ENCODE measurements around the gene NMNAT2. TPM values are rescaled to one million over a fixed set of nuclear protein-coding genes. Genes with fewer than 3 reads are reported as not detected.

Gene NMNAT2
- total and polyA plus RNA-seq, 2 of the 8 experiments (the other 6 are each of a cell fraction or from before 2014, with no cell fraction given) = 6.5 to 20.9 TPM

DNA sequence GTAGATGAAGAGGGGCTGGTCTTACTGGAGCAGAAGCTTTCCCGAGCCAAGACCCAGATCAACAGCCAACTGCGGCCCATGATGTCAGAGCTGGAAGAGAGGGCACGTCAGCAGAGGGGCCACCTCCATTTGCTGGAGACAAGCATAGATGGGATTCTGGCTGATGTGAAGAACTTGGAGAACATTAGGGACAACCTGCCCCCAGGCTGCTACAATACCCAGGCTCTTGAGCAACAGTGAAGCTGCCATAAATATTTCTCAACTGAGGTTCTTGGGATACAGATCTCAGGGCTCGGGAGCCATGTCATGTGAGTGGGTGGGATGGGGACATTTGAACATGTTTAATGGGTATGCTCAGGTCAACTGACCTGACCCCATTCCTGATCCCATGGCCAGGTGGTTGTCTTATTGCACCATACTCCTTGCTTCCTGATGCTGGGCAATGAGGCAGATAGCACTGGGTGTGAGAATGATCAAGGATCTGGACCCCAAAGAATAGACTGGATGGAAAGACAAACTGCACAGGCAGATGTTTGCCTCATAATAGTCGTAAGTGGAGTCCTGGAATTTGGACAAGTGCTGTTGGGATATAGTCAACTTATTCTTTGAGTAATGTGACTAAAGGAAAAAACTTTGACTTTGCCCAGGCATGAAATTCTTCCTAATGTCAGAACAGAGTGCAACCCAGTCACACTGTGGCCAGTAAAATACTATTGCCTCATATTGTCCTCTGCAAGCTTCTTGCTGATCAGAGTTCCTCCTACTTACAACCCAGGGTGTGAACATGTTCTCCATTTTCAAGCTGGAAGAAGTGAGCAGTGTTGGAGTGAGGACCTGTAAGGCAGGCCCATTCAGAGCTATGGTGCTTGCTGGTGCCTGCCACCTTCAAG is 174.8 kb downstream of the NMNAT2 start:
- H4K20me1 ChIP-seq (replicated peaks in 1 of 2; ENCODE audit: control insufficient read depth in 1 of 2, insufficient read depth in 2 of 2, low read length in 2 of 2) = no peaks in the 10 kb centered on the region
- H3K18ac ChIP-seq (ENCODE audit: extremely low read depth, low read length) = no peak overlapping the region
- no peak for DNase-seq (ENCODE audit: low read depth in 1 of 2, low spot score in 2 of 2)
- H3K4ac ChIP-seq (replicated peaks; ENCODE audit: insufficient read length, low read depth, low read length) = no peak overlapping the region
- no peak overlapping the region for H2BK12ac ChIP-seq (ENCODE audit: low read depth, low read length)
- H2BK120ac ChIP-seq (replicated peaks; ENCODE audit: low read depth, low read length) = no peak overlapping the region
- no peak overlapping the region for H3K23ac ChIP-seq (ENCODE audit: insufficient read length)
- no peak overlapping the region for H2BK20ac ChIP-seq (ENCODE audit: low read length)
- H3K27ac ChIP-seq (ENCODE audit: low read depth, low read length) = no peak overlapping the region
- no peaks in the 10 kb centered on the region; a peak in 1 of 8 replicates for H3K36me3 ChIP-seq (ENCODE audit: control insufficient read depth in 2 of 4, insufficient read depth in 4 of 4, low read length in 3 of 4)
- FAIRE-seq = no peak
- H2AK5ac ChIP-seq (ENCODE audit: low read depth, low read length) = no peak overlapping the region
- H3K4me3 ChIP-seq (ENCODE audit: extremely low read depth in 1 of 4, insufficient read depth in 2 of 4, low read depth in 3 of 4, low read length in 4 of 4) = no peak overlapping the region
- H3K79me2 ChIP-seq (ENCODE audit: control insufficient read depth in 1 of 2, insufficient read depth in 2 of 2, low read length in 2 of 2) = no peaks in the 10 kb centered on the region
- no peak overlapping the region for H4K5ac ChIP-seq (ENCODE audit: insufficient read length, low read depth, low read length)
- H3K4me1 ChIP-seq (replicated peaks in 1 of 4; ENCODE audit: control insufficient read depth in 3 of 4, insufficient read depth in 4 of 4, low read length in 3 of 4) = peaks cover 0 to 2% (median under 1%) of the 10 kb centered on the region in 4 experiments; a peak in 2 of 7 replicates
- no peaks in the 10 kb centered on the region for H3K9me3 ChIP-seq (ENCODE audit: insufficient read depth in 2 of 2, low read depth in 1 of 2, low read length in 1 of 2)
- no peak overlapping the region for H2AFZ ChIP-seq (ENCODE audit: low read length)
- no peak overlapping the region for H4K91ac ChIP-seq (replicated peaks; ENCODE audit: insufficient read length, low read length)
- 96% methylated on average over 5 of the region's 5 CpGs; no CpG with 5 or more reads in 1 of the 2 experiments for WGBS, 2 experiments (ENCODE audit: extremely low coverage in 1 of 2, insufficient coverage in 1 of 2, insufficient read length in 1 of 2, insufficient replicate concordance in 2 of 2, low coverage in 1 of 2, low lambda C conversion rate in 2 of 2, missing lambda C conversion rate in 1 of 2)
- no peaks in the 10 kb centered on the region for H3K79me1 ChIP-seq (ENCODE audit: low read depth, low read length)
- H3K23me2 ChIP-seq (ENCODE audit: low read depth, low read length) = no peaks in the 10 kb centered on the region
- ChIA-PET POLR2A (ENCODE audit: partially characterized antibody) (no interaction called here), CTCF (ENCODE audit: partially characterized antibody) (interaction anchor here (0.8 to 8.7 kb wide), 3 partner anchors 15 to 997 kb away, joined by 3 to 51 read pairs (median 5); no protein-coding TSS in a partner anchor)
- no peak overlapping the region for H3K4me2 ChIP-seq (ENCODE audit: insufficient read depth in 1 of 2, low read depth in 2 of 2, low read length in 2 of 2)
- no peaks in the 10 kb centered on the region for H3K27me3 ChIP-seq (replicated peaks in 1 of 4; ENCODE audit: control insufficient read depth in 3 of 4, extremely low read depth in 1 of 4, insufficient read depth in 3 of 4, low read length in 3 of 4)
- no peak overlapping the region for H3K56ac ChIP-seq (replicated peaks; ENCODE audit: insufficient read length, low read depth, low read length)
- no peak overlapping the region for H4K8ac ChIP-seq (ENCODE audit: extremely low read depth, insufficient read depth, low read length)
- no peak overlapping the region for H2BK15ac ChIP-seq (ENCODE audit: low read length)
- H3K14ac ChIP-seq (ENCODE audit: insufficient read length) = no peak overlapping the region
- no peak overlapping the region for H2BK5ac ChIP-seq (ENCODE audit: low read depth, low read length)
- no peak overlapping the region for H3K9ac ChIP-seq (replicated peaks in 1 of 4; ENCODE audit: extremely low read depth in 1 of 4, low read depth in 3 of 4, low read length in 3 of 4)
- no peak for TF ChIP-seq BRCA1 (IDR thresholded peaks at IDR 0.05; ENCODE audit: low read depth, low read length)
- no peak for TF ChIP-seq RBBP5 (IDR thresholded peaks at IDR 0.05; ENCODE audit: borderline replicate concordance, low read depth, low read length)
- TF ChIP-seq YY1 (IDR thresholded peaks at IDR 0.05; ENCODE audit: low read depth, low read length) = no peak
- no peak for TF ChIP-seq CBX8 (IDR thresholded peaks at IDR 0.05; ENCODE audit: borderline replicate concordance, low read depth, low read length)
